Endometrium (tissue), 2 donors: ENCODE results near the gene CHD3.

Experiments used
- FAIRE-seq: peaks from 2 replicates; lab custom pipeline; 2012; peaks lifted over from hg19 to GRCh38; lab: Jason Lieb, UNC
- donor health status: control.
- donor health status: control.

The CHD3 gene

GRCh38 chr17:7888184-7888920 is at the start of gene CHD3:
Gene CHD3 (plus strand): TSS chr17:7888789. CDS start chr17:7889001, 212 bp downstream.
- no peak for FAIRE-seq

- FAIRE-seq = no peak
Measured at GRCh38 chr17:7839190-7839875, 49.3 kb upstream of the CHD3 start.

DNA sequence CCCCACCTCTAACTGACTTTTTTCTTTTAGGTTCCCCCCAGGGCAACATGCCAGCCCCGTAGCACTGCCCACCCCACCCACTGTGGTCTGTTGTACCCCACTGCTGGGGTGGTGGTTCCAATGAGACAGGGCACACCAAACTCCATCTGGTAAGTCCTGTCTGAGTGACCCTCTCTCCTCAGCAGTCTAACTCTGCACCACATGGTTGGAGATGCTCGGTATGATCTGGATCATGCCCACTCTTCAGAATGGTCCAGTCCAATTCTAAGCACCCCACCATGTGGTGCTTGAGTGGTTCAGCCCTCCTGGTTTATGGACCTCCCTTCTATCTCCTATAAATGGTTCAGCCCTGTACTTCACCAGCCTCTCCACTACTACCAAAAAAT is 48.7 kb upstream of the CHD3 start:
- FAIRE-seq = no peak

- no peak for FAIRE-seq
Measured at GRCh38 chr17:7840441-7840840, 48.1 kb upstream of the CHD3 start.

DNA sequence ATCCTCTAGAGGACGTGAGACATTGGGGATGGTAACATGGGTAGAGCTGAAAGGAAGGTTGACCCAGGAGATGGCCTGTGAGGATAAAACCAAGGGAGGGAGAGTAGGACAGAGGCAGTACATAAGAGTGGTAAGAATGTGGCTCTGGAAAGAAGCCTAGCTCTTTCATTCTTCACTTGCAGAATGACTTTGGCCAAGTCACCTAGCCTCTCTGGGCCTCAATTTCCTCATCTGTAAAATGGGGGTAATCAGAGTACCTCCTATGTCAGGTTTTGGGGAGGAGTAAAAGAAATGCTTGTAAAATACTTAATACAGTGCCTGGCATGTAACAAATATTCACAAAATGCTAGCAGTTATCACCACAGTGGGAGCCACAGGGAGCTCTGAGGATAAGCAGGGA is 47.7 kb upstream of the CHD3 start:
- FAIRE-seq = no peak

DNA sequence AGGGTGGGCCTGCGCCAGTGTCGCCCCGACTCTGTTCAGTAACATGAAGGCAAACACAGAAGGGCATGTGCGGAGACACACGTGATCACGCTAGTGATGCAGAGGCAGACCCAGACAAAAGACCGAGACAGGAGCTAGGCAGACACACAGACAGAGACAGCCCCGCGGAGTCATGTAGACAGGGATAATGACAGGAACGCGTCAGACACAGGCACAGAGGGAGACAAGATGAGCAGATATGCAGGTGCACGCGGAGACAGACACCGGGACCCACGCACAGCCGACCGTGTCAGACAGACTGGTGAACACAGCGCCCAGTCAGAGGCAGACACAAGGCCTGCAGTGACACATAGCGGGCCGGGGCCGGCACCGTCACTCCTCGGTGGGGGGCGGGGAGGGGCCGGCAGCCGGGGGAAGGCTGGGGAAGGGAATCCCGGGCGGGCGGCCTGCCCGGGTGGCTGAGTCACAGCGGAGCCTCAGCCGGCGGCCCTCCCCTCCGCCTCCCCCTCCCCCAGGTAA is 47.1 kb upstream of the CHD3 start:
- no peak for FAIRE-seq

DNA sequence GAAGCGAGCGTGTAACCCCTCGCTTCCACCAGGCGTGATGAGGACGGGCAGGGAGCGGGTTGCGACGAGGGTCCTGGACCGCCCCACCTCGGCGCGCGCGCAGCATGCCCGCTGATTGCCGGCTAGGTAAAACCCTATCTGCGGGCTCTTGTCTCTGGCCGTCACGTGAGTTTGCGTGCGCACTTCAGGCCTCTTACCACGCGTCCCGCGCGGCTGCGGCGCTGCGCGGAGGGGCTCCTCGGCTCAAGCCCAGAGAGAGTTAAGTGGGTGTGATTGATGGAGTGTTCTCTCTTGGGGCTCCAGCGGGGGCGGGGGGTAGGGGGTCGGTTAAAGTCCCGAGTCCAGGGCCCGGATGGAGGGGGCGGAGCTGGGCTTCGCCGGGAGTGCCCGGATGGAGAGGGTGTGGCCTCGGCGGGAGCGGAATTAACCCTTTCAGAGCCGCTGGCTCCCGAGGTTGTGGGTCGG is 46.6 kb upstream of the CHD3 start:
- no peak for FAIRE-seq

DNA sequence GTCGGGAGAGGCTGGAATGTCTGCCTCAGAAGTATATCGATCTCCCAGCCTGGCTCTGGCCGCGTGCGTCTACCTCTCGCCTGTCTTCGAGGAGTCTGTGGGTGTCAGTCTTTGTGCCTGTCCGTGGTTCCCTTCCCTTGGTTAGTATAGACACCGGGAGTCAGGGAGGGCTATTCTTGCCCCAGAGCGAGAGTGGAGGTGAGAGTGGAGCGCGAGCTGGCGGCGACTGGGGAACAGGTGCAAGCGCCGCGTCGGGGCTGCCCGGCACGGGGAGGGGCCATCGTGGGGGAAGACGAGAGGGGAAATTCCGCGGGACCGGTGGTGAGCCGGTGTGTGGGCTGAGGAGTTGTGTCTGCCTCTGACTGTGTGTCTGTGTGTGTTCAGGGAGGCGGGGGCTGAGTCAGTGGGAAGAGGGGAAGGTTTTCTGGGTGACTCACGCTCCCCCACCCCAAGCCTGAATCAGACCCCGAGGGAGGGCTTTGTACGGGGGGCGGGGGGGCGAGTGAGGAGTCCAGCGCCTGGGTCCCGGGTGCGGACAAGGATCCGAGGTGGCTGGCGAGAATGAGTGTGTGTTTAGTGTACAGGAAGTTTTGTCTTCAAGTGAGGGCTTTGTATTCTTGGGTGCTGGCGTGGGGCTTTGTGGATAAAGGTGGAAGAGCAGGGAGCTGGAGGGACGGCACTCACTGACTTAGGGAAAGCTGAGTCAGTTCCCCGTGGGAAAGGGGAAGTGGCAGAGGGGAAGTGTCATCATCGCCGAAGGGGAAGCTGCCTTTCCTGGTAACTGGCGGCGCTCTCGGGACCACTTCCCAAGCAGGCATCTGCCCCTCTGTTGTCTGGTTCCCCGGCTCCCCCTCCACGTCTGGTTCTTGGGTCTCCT is 46.0 kb upstream of the CHD3 start:
- FAIRE-seq = no peak

GRCh38 chr17:7843257-7843535 is 45.4 kb upstream of the CHD3 start:
- FAIRE-seq = no peak

DNA sequence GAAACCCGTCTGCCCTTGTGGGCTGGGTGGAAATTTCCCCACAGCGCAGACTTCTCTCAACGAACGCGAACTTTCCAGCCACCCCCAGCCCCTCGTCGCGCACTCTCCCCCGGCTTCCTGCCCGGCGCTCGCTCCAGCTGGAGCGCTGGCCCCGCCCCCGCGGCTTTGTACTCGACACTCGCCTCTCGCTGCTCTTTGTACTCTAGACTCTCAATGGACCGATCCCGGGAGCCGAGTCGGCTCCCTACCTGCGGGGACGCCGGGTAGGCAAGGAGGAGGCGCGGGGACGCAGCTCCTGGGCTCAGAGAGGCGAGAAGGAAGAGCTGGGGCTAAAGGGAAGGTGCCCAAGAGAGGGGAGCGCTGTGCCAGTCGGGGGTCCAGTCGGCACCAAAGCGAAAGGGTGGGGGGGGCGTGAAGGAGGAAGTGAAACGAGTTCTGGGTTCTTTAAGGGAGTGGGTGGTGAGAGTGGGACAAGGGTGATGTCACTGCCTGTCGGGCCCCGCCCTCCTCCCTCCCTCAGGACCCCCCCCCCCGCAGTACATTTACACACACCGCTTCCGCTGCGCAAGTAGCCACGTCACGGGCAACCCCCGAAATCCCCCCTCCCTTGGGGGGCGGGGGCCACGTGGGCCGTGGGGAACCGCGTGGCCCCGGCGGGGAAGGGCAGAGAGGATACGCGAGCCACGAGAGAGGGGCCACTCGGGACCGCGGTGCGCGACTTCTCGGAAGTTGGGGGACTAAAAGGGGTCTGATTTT is 44.9 kb upstream of the CHD3 start:
- no peak for FAIRE-seq

DNA sequence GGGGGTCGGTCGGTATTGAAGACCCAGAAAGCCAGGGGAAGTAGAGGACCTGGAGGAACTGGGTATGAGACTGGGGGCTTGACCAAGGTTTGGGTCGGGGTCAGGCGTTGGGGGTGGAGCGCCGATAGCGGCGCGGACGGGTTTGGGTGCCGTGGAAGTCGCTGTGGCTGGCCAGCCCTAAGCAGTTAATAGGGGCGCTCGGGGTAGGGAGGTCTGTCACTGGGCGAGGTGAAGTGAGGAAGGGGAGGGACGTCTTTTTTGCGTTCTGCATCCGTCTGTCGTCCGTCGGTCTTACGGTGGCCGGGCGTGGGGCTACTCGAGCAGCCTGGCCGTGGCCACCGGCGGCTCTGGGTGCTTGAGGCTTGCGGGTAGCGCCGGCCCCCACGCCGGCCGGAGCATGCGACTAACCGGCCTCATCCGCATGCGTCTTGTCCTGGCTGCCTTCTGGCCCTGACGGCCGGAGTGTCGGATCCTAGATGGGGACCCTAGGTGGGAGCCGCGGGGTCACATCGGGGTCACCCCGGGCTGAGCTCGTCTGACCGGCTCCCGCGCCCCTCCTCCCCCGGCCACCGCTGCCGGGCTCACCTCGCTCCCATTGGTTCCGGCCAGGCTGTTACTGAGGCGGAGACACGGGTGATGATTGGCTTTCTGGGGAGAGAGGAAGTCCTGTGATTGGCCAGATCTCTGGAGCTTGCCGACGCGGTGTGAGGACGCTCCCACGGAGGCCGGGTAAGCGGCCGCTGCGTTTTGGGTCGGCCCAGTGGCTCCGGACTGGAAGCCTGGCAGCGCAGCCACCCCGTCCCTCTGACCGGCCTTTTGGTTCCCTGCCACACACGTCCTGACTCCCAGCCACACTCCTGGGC is 44.1 kb upstream of the CHD3 start:
- FAIRE-seq = peak; percentile 88

DNA sequence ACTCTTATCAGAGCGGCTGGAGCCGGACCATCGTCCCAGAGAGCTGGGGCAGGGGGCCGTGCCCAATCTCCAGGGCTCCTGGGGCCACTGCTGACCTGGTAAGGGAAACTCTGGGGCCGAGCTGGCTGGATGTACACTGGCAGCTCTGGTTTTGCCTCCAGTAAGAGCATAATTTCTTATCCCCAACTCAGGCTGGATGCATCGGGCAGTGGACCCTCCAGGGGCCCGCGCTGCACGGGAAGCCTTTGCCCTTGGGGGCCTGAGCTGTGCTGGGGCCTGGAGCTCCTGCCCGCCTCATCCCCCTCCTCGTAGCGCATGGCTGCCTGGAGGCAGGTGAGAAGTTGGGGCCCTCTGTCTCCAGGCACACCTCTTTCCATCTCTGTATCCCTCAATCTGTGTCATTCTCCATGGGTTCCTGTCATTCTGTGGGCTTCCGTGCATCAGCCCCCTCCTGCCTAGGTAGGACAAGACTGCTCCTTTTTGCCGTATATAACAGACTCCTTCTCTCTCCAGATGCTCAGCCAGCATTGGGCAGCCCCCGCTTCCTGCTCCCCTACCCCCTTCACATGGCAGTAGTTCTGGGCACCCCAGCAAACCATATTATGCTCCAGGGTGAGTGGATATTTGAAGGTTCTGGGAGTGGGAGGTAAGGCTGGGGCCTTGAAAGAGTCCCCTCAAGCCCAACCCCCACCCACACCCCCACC is 43.1 kb upstream of the CHD3 start:
- FAIRE-seq = no peak

GRCh38 chr17:7846063-7846735 is 42.4 kb upstream of the CHD3 start:
- FAIRE-seq = no peak

DNA sequence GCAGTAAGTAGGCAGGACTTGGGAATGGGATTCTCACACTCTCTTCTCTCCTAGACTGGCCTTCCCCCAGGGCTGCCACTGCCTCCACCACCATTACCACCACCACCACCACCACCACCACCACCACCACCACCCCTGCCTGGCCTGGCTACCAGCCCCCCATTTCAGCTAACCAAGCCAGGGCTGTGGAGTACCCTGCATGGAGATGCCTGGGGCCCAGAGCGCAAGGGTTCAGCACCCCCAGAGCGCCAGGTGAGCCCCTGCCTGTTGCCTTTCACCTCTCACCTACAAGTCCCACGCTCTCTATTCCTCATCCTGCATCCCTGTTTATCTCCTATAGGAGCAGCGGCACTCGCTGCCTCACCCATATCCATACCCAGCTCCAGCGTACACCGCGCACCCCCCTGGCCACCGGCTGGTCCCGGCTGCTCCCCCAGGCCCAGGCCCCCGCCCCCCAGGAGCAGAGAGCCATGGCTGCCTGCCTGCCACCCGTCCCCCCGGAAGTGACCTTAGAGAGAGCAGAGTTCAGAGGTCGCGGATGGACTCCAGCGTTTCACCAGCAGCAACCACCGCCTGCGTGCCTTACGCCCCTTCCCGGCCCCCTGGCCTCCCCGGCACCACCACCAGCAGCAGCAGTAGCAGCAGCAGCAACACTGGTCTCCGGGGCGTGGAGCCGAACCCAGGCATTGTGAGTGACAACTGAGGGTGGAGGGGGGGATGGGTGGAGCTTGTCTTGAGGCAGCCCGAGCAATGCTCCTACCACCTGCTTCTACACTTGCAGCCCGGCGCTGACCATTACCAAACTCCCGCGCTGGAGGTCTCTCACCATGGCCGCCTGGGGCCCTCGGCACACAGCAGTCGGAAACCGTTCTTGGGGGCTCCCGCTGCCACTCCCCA is 41.6 kb upstream of the CHD3 start:
- no peak for FAIRE-seq

DNA sequence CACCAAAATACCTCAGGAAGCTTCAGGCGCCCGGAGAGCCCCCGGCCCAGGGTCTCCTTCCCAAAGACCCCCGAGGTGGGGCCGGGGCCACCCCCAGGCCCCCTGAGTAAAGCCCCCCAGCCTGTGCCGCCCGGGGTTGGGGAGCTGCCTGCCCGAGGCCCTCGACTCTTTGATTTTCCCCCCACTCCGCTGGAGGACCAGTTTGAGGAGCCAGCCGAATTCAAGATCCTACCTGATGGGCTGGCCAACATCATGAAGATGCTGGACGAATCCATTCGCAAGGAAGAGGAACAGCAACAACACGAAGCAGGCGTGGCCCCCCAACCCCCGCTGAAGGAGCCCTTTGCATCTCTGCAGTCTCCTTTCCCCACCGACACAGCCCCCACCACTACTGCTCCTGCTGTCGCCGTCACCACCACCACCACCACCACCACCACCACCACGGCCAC is 40.4 kb upstream of the CHD3 start:
- no peak for FAIRE-seq

- no peak for FAIRE-seq
Measured at GRCh38 chr17:7848739-7849129, 39.9 kb upstream of the CHD3 start.

DNA sequence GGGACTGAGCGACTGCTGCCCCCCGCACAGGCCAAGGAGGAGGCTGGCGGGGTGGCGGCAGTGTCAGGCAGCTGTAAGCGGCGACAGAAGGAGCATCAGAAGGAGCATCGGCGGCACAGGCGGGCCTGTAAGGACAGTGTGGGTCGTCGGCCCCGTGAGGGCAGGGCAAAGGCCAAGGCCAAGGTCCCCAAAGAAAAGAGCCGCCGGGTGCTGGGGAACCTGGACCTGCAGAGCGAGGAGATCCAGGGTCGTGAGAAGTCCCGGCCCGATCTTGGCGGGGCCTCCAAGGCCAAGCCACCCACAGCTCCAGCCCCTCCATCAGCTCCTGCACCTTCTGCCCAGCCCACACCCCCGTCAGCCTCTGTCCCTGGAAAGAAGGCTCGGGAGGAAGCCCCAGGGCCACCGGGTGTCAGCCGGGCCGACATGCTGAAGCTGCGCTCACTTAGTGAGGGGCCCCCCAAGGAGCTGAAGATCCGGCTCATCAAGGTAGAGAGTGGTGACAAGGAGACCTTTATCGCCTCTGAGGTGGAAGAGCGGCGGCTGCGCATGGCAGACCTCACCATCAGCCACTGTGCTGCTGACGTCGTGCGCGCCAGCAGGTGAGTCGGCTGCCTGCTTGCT is 39.3 kb upstream of the CHD3 start:
- no peak for FAIRE-seq
